H1 (cell line): ENCODE data around the gene CD53. TPM values are rescaled to one million over a fixed set of nuclear protein-coding genes. Genes with fewer than 3 reads are reported as not detected.

Source experiments
- CTCF ChIA-PET: fragments of 300-600 bp; sonication (Branson Sonifier 250); formaldehyde crosslinking; loops from one replicate; lab custom pipeline; 2021; ENCODE audit not compliant: partially characterized antibody; lab: Charles Lee
- POLR2A ChIA-PET: fragments of 300-600 bp; sonication (Branson Sonifier 250); formaldehyde crosslinking; loops from one replicate; lab custom pipeline; 2021; ENCODE audit warnings: inconsistent platforms; ENCODE audit not compliant: partially characterized antibody; lab: Charles Lee
- DNase-seq, 2 experiments: peaks; one replicate each; pipeline versions ENCODE4 v3.0.0 to v3.0.0-alpha.2; 2010 to 2022; ENCODE audit warnings: low spot score in 2 of 2, low read depth in 1 of 2, mixed read lengths in 1 of 2
- FAIRE-seq: peaks from 2 replicates; lab custom pipeline; 2011; peaks lifted over from hg19 to GRCh38; lab: Jason Lieb, UNC
- H2AFZ ChIP-seq: 2 replicates; pipeline ENCODE4 v1.8.1; 2012; ENCODE audit warnings: low read length, inconsistent platforms
- H2AK5ac ChIP-seq: 2 replicates; pipeline ENCODE4 v1.6.1; 2013; ENCODE audit warnings: low read depth, low read length
- H2BK120ac ChIP-seq: replicated peaks from 2 replicates; pipeline ENCODE3; 2013; ENCODE audit warnings: low read depth, low read length, inconsistent platforms
- H2BK12ac ChIP-seq: 2 replicates; pipeline ENCODE4 v1.6.1; 2013; ENCODE audit warnings: low read depth, low read length
- H2BK15ac ChIP-seq: 2 replicates; pipeline ENCODE4 v1.6.1; 2013; ENCODE audit warnings: low read length
- H2BK20ac ChIP-seq: 2 replicates; pipeline ENCODE4 v1.6.1; 2013; ENCODE audit warnings: low read length
- H2BK5ac ChIP-seq: 2 replicates; pipeline ENCODE4 v1.6.1; 2013; ENCODE audit warnings: low read depth, low read length
- H3K14ac ChIP-seq: 2 replicates; pipeline ENCODE4 v1.6.1; 2013; ENCODE audit warnings: inconsistent platforms; ENCODE audit not compliant: insufficient read length
- H3K18ac ChIP-seq: 2 replicates; pipeline ENCODE4 v1.6.1; 2013; ENCODE audit warnings: low read length; ENCODE audit errors: extremely low read depth
- H3K23ac ChIP-seq: 2 replicates; pipeline ENCODE4 v1.6.1; 2013; ENCODE audit warnings: inconsistent platforms; ENCODE audit not compliant: insufficient read length
- H3K23me2 ChIP-seq: 2 replicates; pipeline ENCODE4 v1.6.1; 2013; ENCODE audit warnings: low read depth, low read length
- H3K27ac ChIP-seq: 2 replicates; pipeline ENCODE4 v1.6.1; 2011; ENCODE audit warnings: low read depth, low read length, inconsistent platforms
- H3K27me3 ChIP-seq, 4 experiments: replicated peaks in 1 of 4; 1 replicate in 1 of 4; 2 replicates in 3 of 4; pipeline versions ENCODE4 v1.6.1 to v1.8.1; 2011 to 2013; ENCODE audit warnings: low read length in 3 of 4, mild to moderate bottlenecking in 3 of 4, inconsistent platforms in 2 of 4, mixed read lengths in 2 of 4, moderate library complexity in 1 of 4; ENCODE audit not compliant: control insufficient read depth in 3 of 4, insufficient read depth in 3 of 4; ENCODE audit errors: extremely low read depth in 1 of 4
- H3K36me3 ChIP-seq, 4 experiments: 2 replicates each; pipeline versions ENCODE4 v1.6.1 to v1.8.1; 2011 to 2013; ENCODE audit warnings: mild to moderate bottlenecking in 4 of 4, low read length in 3 of 4, moderate library complexity in 2 of 4, control low read depth in 1 of 4, inconsistent platforms in 1 of 4; ENCODE audit not compliant: insufficient read depth in 4 of 4, control insufficient read depth in 2 of 4
- H3K4ac ChIP-seq: replicated peaks from 2 replicates; pipeline ENCODE3; 2013; ENCODE audit warnings: low read length, low read depth, mixed read lengths, inconsistent platforms; ENCODE audit not compliant: insufficient read length
- H3K4me1 ChIP-seq, 4 experiments: replicated peaks in 1 of 4; 1 replicate in 1 of 4; 2 replicates in 3 of 4; pipeline versions ENCODE4 v1.6.1 to v1.8.1; 2011 to 2013; ENCODE audit warnings: low read length in 3 of 4, inconsistent platforms in 2 of 4, mixed read lengths in 1 of 4; ENCODE audit not compliant: insufficient read depth in 4 of 4, control insufficient read depth in 3 of 4
- H3K4me2 ChIP-seq, 2 experiments: 2 replicates each; pipeline versions ENCODE4 v1.6.1 to v1.8.1; 2011 to 2013; ENCODE audit warnings: low read depth in 2 of 2, low read length in 2 of 2, control low read depth in 1 of 2, inconsistent platforms in 1 of 2, mild to moderate bottlenecking in 1 of 2; ENCODE audit not compliant: insufficient read depth in 1 of 2
- H3K4me3 ChIP-seq, 4 experiments: fragments of 200-600, 300-600 bp in 1 of 4; sonication (generic), shearing (Covaris generic), sonication (Bioruptor Twin) in 1 of 4; 2 replicates each; pipeline versions ENCODE4 v1.5.1 to v1.8.1; 2011 to 2016; ENCODE audit warnings: low read length in 4 of 4, low read depth in 3 of 4, control low read depth in 2 of 4, inconsistent platforms in 2 of 4, mild to moderate bottlenecking in 2 of 4, mixed read lengths in 1 of 4, moderate library complexity in 1 of 4; ENCODE audit not compliant: insufficient read depth in 2 of 4; ENCODE audit errors: extremely low read depth in 1 of 4
- H3K56ac ChIP-seq: replicated peaks from 2 replicates; pipeline ENCODE3; 2013; ENCODE audit warnings: low read depth, mild to moderate bottlenecking, mixed read lengths, low read length, inconsistent platforms; ENCODE audit not compliant: insufficient read length
- H3K79me1 ChIP-seq: 2 replicates; pipeline ENCODE4 v1.6.1; 2013; ENCODE audit warnings: low read depth, low read length, control low read depth
- H3K79me2 ChIP-seq, 2 experiments: 2 replicates each; pipeline versions ENCODE4 v1.6.1 to v1.8.1; 2012 to 2013; ENCODE audit warnings: low read length in 2 of 2, mild to moderate bottlenecking in 2 of 2, inconsistent platforms in 1 of 2; ENCODE audit not compliant: insufficient read depth in 2 of 2, control insufficient read depth in 1 of 2
- H3K9ac ChIP-seq, 4 experiments: replicated peaks in 1 of 4; 1 replicate in 1 of 4; 2 replicates in 3 of 4; pipeline versions ENCODE4 v1.6.1 to v1.8.1; 2011 to 2013; ENCODE audit warnings: low read depth in 3 of 4, low read length in 3 of 4, control low read depth in 2 of 4, mild to moderate bottlenecking in 2 of 4, moderate library complexity in 2 of 4, inconsistent platforms in 1 of 4; ENCODE audit errors: extremely low read depth in 1 of 4
- H3K9me3 ChIP-seq, 2 experiments: 2 replicates each; pipeline versions ENCODE4 v1.6.1 to v1.8.1; 2012 to 2013; ENCODE audit warnings: mild to moderate bottlenecking in 2 of 2, moderate library complexity in 2 of 2, control low read depth in 1 of 2, inconsistent platforms in 1 of 2, low read depth in 1 of 2, low read length in 1 of 2, mixed read lengths in 1 of 2; ENCODE audit not compliant: insufficient read depth in 2 of 2
- H4K20me1 ChIP-seq, 2 experiments: replicated peaks in 1 of 2; 2 replicates each; pipeline versions ENCODE3 to v1.8.1; 2011 to 2013; ENCODE audit warnings: inconsistent platforms in 2 of 2, low read length in 2 of 2, mild to moderate bottlenecking in 1 of 2; ENCODE audit not compliant: insufficient read depth in 2 of 2, control insufficient read depth in 1 of 2
- H4K5ac ChIP-seq: 2 replicates; pipeline ENCODE4 v1.6.1; 2013; ENCODE audit warnings: low read length, low read depth, mixed read lengths, inconsistent platforms; ENCODE audit not compliant: insufficient read length
- H4K8ac ChIP-seq: 2 replicates; pipeline ENCODE4 v1.8.0; 2013; ENCODE audit warnings: mild to moderate bottlenecking, moderate library complexity, low read length, inconsistent platforms; ENCODE audit not compliant: insufficient read depth; ENCODE audit errors: extremely low read depth
- H4K91ac ChIP-seq: replicated peaks from 2 replicates; pipeline ENCODE3; 2013; ENCODE audit warnings: low read length, mixed read lengths, inconsistent platforms; ENCODE audit not compliant: insufficient read length
- EGR1 ChIP-seq: IDR thresholded peaks from 2 replicates; pipeline ENCODE4 v1.6.1; 2011; ENCODE audit warnings: low read depth, low read length, borderline replicate concordance
- YY1 ChIP-seq: IDR thresholded peaks from 2 replicates; pipeline ENCODE4 v1.6.1; 2011; ENCODE audit warnings: low read depth, mild to moderate bottlenecking, low read length
- WGBS, 2 experiments: shearing (Covaris generic) in 1 of 2; methylation state at CpG; one replicate each; pipeline versions ENCODE4 v1.1.6 to v1.1.7; 2013 to 2015; ENCODE audit warnings: low lambda C conversion rate in 2 of 2, mixed read lengths in 2 of 2, inconsistent platforms in 1 of 2, low coverage in 1 of 2, missing lambda C conversion rate in 1 of 2; ENCODE audit not compliant: insufficient replicate concordance in 2 of 2, insufficient coverage in 1 of 2, insufficient read length in 1 of 2; ENCODE audit errors: extremely low coverage in 1 of 2, missing lambda C conversion rate in 1 of 2; 5-methylcytosine and 5-hydroxymethylcytosine counted together
- long read RNA-seq, 2 experiments: library from RNA in 1 of 2; library from capped mRNA in 1 of 2; stranded (forward); transcript quantifications; one replicate each; pipeline ENCODE4 v2.0.0, GENCODE V29; 2021; ENCODE audit warnings: inconsistent platforms in 1 of 2
- polyA minus RNA-seq, 3 experiments: library from RNA; depleted of rRNA, polyadenylated mRNA; stranded (reverse); fragments of >200 nt; gene quantifications; 1 replicate in 2 of 3; 2 replicates in 1 of 3; pipeline ENCODE4 v1.2.3, GENCODE V29; 2011
- polyA plus RNA-seq, 7 experiments: library from polyadenylated mRNA; depleted of rRNA in 3 of 7; stranded (reverse) in 5 of 7; unstranded in 2 of 7; fragments of >200 nt in 5 of 7; fragments of 200-250 nt in 2 of 7; gene quantifications; 1 replicate in 5 of 7; 2 replicates in 1 of 7; 4 replicates in 1 of 7; pipeline versions ENCODE4 v1.2.1 to v1.2.3, GENCODE V29; 2011 to 2013; ENCODE audit warnings: missing spikeins in 2 of 7, mixed read lengths in 2 of 7
- total RNA-seq: library from RNA; stranded (reverse); fragmentation: NEBNext Ultra II Directional; extraction: Animal tissue kit (Norgen Biotek cat#: 25700); gene quantifications from 2 replicates; pipeline ENCODE4 v1.2.1, GENCODE V29; 2021
- TF ChIP-seq, protein P1 (sequence below), 3 experiments: IDR thresholded peaks; 1 replicate in 2 of 3; 2 replicates in 1 of 3; pipeline versions ENCODE4 v1.5.1 to v1.6.1; 2011; ENCODE audit warnings: low read length in 3 of 3, mild to moderate bottlenecking in 3 of 3, inconsistent platforms in 2 of 3, low read depth in 1 of 3, moderate library complexity in 1 of 3; ENCODE audit not compliant: insufficient read depth in 1 of 3; ENCODE audit errors: control extremely low read depth in 1 of 3

The CD53 gene, protein sequence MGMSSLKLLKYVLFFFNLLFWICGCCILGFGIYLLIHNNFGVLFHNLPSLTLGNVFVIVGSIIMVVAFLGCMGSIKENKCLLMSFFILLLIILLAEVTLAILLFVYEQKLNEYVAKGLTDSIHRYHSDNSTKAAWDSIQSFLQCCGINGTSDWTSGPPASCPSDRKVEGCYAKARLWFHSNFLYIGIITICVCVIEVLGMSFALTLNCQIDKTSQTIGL
- 0.55 and 0.56 TPM in 2 replicates for total RNA-seq
- polyA plus RNA-seq (2011; rRNA removed), result 0.35 and 1.0 TPM in 2 replicates
- 0.67 TPM for polyA plus RNA-seq (2011; cell fraction: cytosol; rRNA removed)
- 0.17 TPM for polyA plus RNA-seq (2011; cell fraction: nucleus; rRNA removed)
- 0.19 to 0.74 TPM (median 0.28 TPM) in 4 replicates for polyA plus RNA-seq (2012, experiment 1 of 2)
- not detected for polyA plus RNA-seq (2012, experiment 2 of 2)
- polyA plus RNA-seq (2013, experiment 1 of 2), result 0.85 TPM
- polyA plus RNA-seq (2013, experiment 2 of 2), result 0.90 TPM
- 0.85 and 1.0 TPM in 2 replicates for polyA minus RNA-seq (2011; rRNA and poly(A)+ RNA removed)
- polyA minus RNA-seq (2011; cell fraction: cytosol; rRNA and poly(A)+ RNA removed), result not detected
- not detected for polyA minus RNA-seq (2011; cell fraction: nucleus; rRNA and poly(A)+ RNA removed)
- long read RNA-seq, experiment 1, result 0 reads
- long read RNA-seq, experiment 2, result 0 reads

DNA sequence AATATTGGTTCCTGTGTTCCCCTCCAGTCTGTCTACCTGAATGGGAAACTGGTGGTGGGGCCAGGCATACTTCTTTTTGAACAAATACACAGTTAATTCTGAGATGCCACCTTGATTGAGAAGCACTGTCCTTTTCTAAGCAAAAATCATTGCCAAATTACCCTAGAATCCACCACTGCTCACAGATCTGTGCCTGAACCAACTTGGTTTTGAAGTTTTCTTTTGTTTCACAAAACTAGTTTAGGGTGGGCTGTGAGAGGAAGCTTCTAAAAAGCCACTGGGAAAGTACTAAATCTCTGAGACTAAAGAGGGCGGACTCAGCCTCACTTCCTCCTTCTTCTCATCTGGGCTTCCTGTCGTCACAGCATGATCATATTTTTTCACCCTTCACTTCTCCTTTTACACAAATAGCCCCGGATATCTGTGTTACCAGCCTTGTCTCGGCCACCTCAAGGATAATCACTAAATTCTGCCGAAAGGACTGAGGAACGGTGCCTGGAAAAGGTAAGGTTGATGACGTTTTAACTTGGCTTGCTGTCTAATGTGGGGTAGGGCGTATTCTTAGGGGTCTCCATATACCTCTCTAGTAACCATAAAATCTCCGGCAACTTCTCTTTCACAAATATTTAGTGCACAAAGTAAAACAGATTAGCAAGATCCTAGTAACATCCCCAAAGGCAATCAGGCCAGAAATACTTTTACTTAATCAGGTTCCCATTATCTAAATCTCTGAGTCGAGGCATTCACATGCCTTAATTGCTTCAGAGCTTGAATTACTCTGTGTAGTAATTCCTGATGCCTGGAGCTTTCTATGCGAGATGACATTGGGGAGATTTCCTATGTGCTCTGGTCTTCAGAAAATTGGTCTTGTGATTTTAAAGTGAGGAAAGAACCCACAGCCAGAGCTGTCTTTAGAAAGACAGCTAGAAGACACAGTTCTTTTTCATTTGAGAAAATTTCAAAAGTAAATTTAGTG, at the start of gene CD53:
CD53 (plus strand) TSS at position 404 of the 976 bp plus-strand sequence. CDS start 18,261 bp downstream, outside the sequence.
- Histone ChIP-seq H3K27me3 (no peaks in the 10 kb centered on the region), H4K8ac (no peak within 1 kb of the TSS), H4K91ac (no peak within 1 kb of the TSS), H2AK5ac (no peak within 1 kb of the TSS), H3K4me3 (no peak within 1 kb of the TSS), H3K23me2 (no peaks in the 10 kb centered on the region), H2BK20ac (no peak within 1 kb of the TSS), H3K18ac (no peak within 1 kb of the TSS), H3K79me1 (no peaks in the 10 kb centered on the region), H3K4me2 (no peak within 1 kb of the TSS), H3K79me2 (no peaks in the 10 kb centered on the region), H2AFZ (no peak within 1 kb of the TSS), H3K27ac (no peak within 1 kb of the TSS), H3K9ac (no peak within 1 kb of the TSS), H3K4ac (no peak within 1 kb of the TSS), H3K9me3 (peaks cover 0 to 6% of the 10 kb centered on the region in 2 experiments; a peak in 2 of 4 replicates), H2BK15ac (no peak within 1 kb of the TSS), H2BK5ac (no peak within 1 kb of the TSS), H4K20me1 (no peaks in the 10 kb centered on the region), H3K56ac (no peak within 1 kb of the TSS), H4K5ac (no peak within 1 kb of the TSS), H3K4me1 (no peaks in the 10 kb centered on the region), H2BK120ac (no peak within 1 kb of the TSS), H3K36me3 (no peaks in the 10 kb centered on the region), H2BK12ac (no peak within 1 kb of the TSS), H3K14ac (no peak within 1 kb of the TSS)
- WGBS, 2 experiments, result 79% methylated on average over 11 of the region's 11 CpGs; no CpG with 5 or more reads in 1 of the 2 experiments
- CTCF ChIA-PET, result interaction anchor here (1.0 to 1.2 kb wide), 2 partner anchors 44 to 160 kb away, joined by 3 to 4 read pairs; no protein-coding TSS in a partner anchor
- FAIRE-seq, result no peak
- no peak for DNase-seq
- POLR2A ChIA-PET, result no interaction called here
- no peak for TF ChIP-seq EGR1
- TF ChIP-seq YY1, result no peak
- TF ChIP-seq, protein P1, sequence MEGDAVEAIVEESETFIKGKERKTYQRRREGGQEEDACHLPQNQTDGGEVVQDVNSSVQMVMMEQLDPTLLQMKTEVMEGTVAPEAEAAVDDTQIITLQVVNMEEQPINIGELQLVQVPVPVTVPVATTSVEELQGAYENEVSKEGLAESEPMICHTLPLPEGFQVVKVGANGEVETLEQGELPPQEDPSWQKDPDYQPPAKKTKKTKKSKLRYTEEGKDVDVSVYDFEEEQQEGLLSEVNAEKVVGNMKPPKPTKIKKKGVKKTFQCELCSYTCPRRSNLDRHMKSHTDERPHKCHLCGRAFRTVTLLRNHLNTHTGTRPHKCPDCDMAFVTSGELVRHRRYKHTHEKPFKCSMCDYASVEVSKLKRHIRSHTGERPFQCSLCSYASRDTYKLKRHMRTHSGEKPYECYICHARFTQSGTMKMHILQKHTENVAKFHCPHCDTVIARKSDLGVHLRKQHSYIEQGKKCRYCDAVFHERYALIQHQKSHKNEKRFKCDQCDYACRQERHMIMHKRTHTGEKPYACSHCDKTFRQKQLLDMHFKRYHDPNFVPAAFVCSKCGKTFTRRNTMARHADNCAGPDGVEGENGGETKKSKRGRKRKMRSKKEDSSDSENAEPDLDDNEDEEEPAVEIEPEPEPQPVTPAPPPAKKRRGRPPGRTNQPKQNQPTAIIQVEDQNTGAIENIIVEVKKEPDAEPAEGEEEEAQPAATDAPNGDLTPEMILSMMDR (IDR thresholded peaks at IDR 0.05; ENCODE audit: control extremely low read depth in 1 of 3, insufficient read depth in 1 of 3, low read depth in 1 of 3, low read length in 3 of 3), result no peak
- TF ChIP-seq, all 59 proteins: peak for 0
- H3K23ac ChIP-seq, result no peak within 1 kb of the TSS
